ENCODE data around the gene CAPN12.

CAPN12 gene

DNA sequence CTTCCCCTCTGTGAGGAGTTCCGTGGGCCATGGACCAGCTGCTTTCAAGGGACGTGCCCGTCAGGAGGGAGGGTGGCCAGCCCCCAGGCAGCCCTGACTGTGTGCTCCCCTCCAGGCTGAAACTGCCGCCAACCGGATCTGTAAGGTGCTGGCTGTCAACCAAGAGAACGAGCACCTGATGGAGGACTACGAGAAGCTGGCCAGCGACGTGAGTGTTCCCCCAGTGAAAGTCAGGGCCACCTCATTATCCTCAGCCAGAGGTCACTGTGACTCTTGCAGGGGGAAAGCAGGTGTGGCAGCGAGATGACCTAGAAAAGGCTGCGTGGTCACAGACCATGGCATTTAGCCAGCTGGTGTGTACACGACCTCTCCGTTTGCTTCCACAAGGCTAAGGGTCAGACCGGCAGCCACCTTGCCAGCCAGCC is 29.9 kb downstream of the CAPN12 start:
- Histone ChIP-seq H3F3A (ENCODE audit: low read depth) (no peaks in the 10 kb centered on the region), H3K9me2 (replicated peaks; ENCODE audit: low read depth, low read length) (no peaks in the 10 kb centered on the region), H2AFZ (ENCODE audit: low read length) (no peak overlapping the region), H3K4me3 (ENCODE audit: low read length, poor library complexity, severe bottlenecking) (no peak overlapping the region), H3K4me1 (ENCODE audit: insufficient read depth, low read length, poor library complexity, severe bottlenecking) (no peaks in the 10 kb centered on the region), H3K9ac (ENCODE audit: low read depth, low read length, poor library complexity, severe bottlenecking) (no peak overlapping the region), H3K36me3 (ENCODE audit: insufficient read depth, low read length) (peaks cover 89% of the 10 kb centered on the region; the same call in 1 of the 2 replicates), H3K4me2 (ENCODE audit: low read depth, low read length, poor library complexity, severe bottlenecking) (no peak overlapping the region), H3K79me2 (ENCODE audit: insufficient read depth, low read length) (no peaks in the 10 kb centered on the region), H3K9me3 (ENCODE audit: insufficient read depth, low read depth, low read length) (no peaks in the 10 kb centered on the region), H4K20me1 (ENCODE audit: insufficient read depth, low read length, poor library complexity, severe bottlenecking) (no peaks in the 10 kb centered on the region), H3K27me3 (ENCODE audit: insufficient read depth, low read length, poor library complexity, severe bottlenecking) (no peaks in the 10 kb centered on the region)
- TF ChIP-seq, protein P1, sequence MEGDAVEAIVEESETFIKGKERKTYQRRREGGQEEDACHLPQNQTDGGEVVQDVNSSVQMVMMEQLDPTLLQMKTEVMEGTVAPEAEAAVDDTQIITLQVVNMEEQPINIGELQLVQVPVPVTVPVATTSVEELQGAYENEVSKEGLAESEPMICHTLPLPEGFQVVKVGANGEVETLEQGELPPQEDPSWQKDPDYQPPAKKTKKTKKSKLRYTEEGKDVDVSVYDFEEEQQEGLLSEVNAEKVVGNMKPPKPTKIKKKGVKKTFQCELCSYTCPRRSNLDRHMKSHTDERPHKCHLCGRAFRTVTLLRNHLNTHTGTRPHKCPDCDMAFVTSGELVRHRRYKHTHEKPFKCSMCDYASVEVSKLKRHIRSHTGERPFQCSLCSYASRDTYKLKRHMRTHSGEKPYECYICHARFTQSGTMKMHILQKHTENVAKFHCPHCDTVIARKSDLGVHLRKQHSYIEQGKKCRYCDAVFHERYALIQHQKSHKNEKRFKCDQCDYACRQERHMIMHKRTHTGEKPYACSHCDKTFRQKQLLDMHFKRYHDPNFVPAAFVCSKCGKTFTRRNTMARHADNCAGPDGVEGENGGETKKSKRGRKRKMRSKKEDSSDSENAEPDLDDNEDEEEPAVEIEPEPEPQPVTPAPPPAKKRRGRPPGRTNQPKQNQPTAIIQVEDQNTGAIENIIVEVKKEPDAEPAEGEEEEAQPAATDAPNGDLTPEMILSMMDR (conservative IDR thresholded peaks at IDR 0.05; ENCODE audit: low read length), result no peak
- no peak for TF ChIP-seq EZH2phosphoT487 (IDR thresholded peaks at IDR 0.05; ENCODE audit: borderline replicate concordance)

DNA sequence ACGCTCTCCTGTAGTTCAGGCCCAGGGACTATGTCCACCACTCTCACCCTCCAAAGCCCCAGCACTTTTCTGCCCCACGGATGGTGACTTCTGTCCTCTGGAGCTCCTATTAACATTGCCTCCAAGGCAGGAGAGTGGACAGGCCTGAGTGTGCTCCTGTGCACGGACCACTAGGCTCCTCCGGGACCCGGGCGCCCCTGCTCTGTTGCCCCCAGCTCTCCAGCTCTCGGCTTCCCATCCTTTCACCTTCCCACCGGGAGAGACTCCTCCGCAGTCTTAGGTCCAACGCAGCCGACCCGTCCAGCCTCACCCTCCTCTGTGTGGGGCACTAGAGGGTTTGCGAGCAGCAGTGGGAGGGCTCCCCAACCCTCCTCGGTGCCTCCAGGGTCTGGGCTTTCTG is 30.4 kb downstream of the CAPN12 start:
- TF ChIP-seq EZH2phosphoT487 (IDR thresholded peaks at IDR 0.05; ENCODE audit: borderline replicate concordance), result no peak
- TF ChIP-seq, protein P1 (conservative IDR thresholded peaks at IDR 0.05; ENCODE audit: low read length), result no peak
- Histone ChIP-seq H4K20me1 (ENCODE audit: insufficient read depth, low read length, poor library complexity, severe bottlenecking) (no peaks in the 10 kb centered on the region), H3K9me2 (replicated peaks; ENCODE audit: low read depth, low read length) (no peaks in the 10 kb centered on the region), H3K27me3 (ENCODE audit: insufficient read depth, low read length, poor library complexity, severe bottlenecking) (no peaks in the 10 kb centered on the region), H3F3A (ENCODE audit: low read depth) (no peaks in the 10 kb centered on the region), H3K4me2 (ENCODE audit: low read depth, low read length, poor library complexity, severe bottlenecking) (no peak overlapping the region), H3K4me3 (ENCODE audit: low read length, poor library complexity, severe bottlenecking) (no peak overlapping the region), H2AFZ (ENCODE audit: low read length) (no peak overlapping the region), H3K4me1 (ENCODE audit: insufficient read depth, low read length, poor library complexity, severe bottlenecking) (no peaks in the 10 kb centered on the region), H3K9me3 (ENCODE audit: insufficient read depth, low read depth, low read length) (no peaks in the 10 kb centered on the region), H3K79me2 (ENCODE audit: insufficient read depth, low read length) (no peaks in the 10 kb centered on the region), H3K9ac (ENCODE audit: low read depth, low read length, poor library complexity, severe bottlenecking) (no peak overlapping the region), H3K36me3 (ENCODE audit: insufficient read depth, low read length) (peaks cover 90% of the 10 kb centered on the region; the same call in 1 of the 2 replicates)

DNA sequence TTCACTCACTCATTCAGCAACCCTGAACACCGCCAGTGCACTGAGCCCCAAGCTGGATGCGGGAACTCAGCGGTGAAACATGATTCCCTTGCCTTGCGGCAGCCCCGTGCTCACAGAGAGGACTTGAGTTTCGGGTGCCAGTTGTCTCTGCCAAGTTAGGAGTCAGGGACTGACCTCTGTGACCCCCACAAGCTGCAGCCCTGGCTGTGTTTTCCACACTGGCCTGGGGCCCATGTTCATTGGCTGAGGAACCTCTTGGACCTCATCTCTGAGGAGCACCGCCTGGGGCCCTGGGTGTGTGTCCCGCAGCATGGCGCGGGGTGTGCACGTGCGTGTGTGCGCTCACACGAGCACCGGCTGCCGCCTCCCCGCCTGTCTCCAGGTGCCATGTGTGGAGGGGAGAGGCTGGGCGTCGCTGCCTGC is 31.0 kb downstream of the CAPN12 start:
- H2AFZ ChIP-seq (ENCODE audit: low read length), result no peak overlapping the region
- no peak overlapping the region for H3K4me3 ChIP-seq (ENCODE audit: low read length, poor library complexity, severe bottlenecking)
- no peaks in the 10 kb centered on the region for H3K79me2 ChIP-seq (ENCODE audit: insufficient read depth, low read length)
- TF ChIP-seq EZH2phosphoT487 (IDR thresholded peaks at IDR 0.05; ENCODE audit: borderline replicate concordance), result no peak
- TF ChIP-seq, protein P1 (conservative IDR thresholded peaks at IDR 0.05; ENCODE audit: low read length), result no peak
- H3K4me2 ChIP-seq (ENCODE audit: low read depth, low read length, poor library complexity, severe bottlenecking), result no peak overlapping the region
- peaks cover 90% of the 10 kb centered on the region; the same call in 1 of the 2 replicates for H3K36me3 ChIP-seq (ENCODE audit: insufficient read depth, low read length)
- H3K9me2 ChIP-seq (replicated peaks; ENCODE audit: low read depth, low read length), result no peaks in the 10 kb centered on the region
- no peaks in the 10 kb centered on the region for H3F3A ChIP-seq (ENCODE audit: low read depth)
- H3K9me3 ChIP-seq (ENCODE audit: insufficient read depth, low read depth, low read length), result no peaks in the 10 kb centered on the region
- no peak overlapping the region for H3K9ac ChIP-seq (ENCODE audit: low read depth, low read length, poor library complexity, severe bottlenecking)
- no peaks in the 10 kb centered on the region for H3K27me3 ChIP-seq (ENCODE audit: insufficient read depth, low read length, poor library complexity, severe bottlenecking)
- H4K20me1 ChIP-seq (ENCODE audit: insufficient read depth, low read length, poor library complexity, severe bottlenecking), result no peaks in the 10 kb centered on the region
- no peaks in the 10 kb centered on the region for H3K4me1 ChIP-seq (ENCODE audit: insufficient read depth, low read length, poor library complexity, severe bottlenecking)
